GM21576 (cell line): ENCODE results near the gene B3GNT3.

Source experiments
- ATAC-seq: cut with Tn5 transposase; IDR thresholded peaks from one replicate; pipeline ENCODE4 v1.9.1; 2021; ENCODE audit warnings: mild to moderate bottlenecking, moderate library complexity; ENCODE audit not compliant: unreplicated experiment

The B3GNT3 gene

GRCh38 chr19:17859533-17860330, 64.8 kb downstream of the B3GNT3 start, which contains the start of gene RPL18A:
TSS of gene RPL18A (plus strand) at chr19:17859910. CDS start at chr19:17859957, 47 bp downstream.
- ATAC-seq: peak; percentile 93

GRCh38 chr19:17860331-17860992, 65.5 kb downstream of the B3GNT3 start:
- no peak for ATAC-seq

GRCh38 chr19:17860993-17861360, 66.0 kb downstream of the B3GNT3 start:
- ATAC-seq: no peak

- no peak for ATAC-seq
These were observed 66.8 kb downstream of the B3GNT3 start for GRCh38 chr19:17861542-17862402.

- ATAC-seq: no peak
These were observed 68.0 kb downstream of the B3GNT3 start for GRCh38 chr19:17862711-17863519.
